GM18526 (cell line): ENCODE data around the gene TSFM.

Source experiments
- POLR2A ChIP-seq: IDR thresholded peaks from 3 replicates; pipeline ENCODE4 v1.6.1; 2011; ENCODE audit not compliant: insufficient read length; ENCODE audit errors: extremely low read depth

The TSFM gene

GRCh38 chr12:57838594-57839302, 56.2 kb downstream of the TSFM start:
- TF ChIP-seq POLR2A: no peak

DNA sequence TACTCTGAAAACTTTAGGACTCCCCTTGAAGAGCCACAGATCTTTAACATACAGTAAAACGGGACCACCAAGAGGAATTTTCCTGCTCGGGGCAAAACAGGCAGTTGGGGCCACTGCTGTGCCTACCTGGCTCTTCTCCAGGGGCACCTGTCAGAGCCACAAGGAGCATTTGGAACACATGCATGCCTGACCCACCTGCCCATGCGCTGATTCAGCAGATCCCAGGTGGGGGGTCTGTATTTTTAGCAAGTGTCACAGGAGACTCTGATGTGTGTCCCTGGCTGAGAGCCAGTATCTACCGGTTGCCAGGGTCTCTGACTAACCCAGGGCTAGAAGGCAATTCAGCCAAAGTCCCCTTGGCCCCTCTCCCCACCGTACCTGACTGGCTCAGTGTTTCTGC, 57.4 kb downstream of the TSFM start:
- no peak for TF ChIP-seq POLR2A

DNA sequence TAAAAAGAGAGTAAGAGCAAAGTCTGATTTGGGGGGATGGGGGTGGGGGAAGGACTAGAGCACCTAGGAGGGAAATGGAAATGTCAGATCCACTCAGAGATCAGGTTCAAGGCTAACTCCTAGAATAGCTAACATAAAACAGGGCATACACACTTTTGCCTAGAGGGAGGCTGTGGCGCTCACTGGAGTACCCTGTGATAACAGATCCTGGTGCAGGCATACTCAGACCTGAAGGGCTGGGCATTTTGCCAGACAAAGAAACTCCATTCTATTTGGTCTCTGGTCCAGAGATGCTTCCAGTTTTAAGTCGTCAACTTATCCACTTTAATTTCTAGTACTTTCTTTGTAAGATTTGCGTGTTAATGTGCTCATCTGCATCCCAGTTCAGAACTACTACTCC, 58.1 kb downstream of the TSFM start:
- no peak for TF ChIP-seq POLR2A

DNA sequence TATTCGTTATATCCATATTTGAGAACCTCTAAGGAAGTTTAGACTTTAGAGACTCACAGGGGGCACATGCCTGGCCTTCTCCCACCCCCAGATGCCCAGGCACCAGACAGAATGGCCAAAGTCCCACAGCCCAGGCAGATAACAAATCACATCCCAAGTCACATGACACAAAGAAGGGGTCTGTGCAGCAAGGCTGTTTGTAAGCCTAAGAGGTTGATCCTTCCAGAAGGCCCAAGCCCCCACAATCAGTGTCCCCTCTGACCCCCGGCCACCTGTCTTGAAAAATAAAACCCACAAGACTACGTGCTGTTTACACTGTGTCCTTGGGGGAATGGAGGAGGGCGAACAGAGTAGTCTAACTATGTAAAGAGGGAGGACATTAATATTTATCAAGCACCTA, 58.9 kb downstream of the TSFM start:
- no peak for TF ChIP-seq POLR2A

- no peak for TF ChIP-seq POLR2A
Measured at GRCh38 chr12:57842342-57843294, 60.0 kb downstream of the TSFM start.

- TF ChIP-seq POLR2A: no peak
Measured at GRCh38 chr12:57844709-57845477, 62.3 kb downstream of the TSFM start.

DNA sequence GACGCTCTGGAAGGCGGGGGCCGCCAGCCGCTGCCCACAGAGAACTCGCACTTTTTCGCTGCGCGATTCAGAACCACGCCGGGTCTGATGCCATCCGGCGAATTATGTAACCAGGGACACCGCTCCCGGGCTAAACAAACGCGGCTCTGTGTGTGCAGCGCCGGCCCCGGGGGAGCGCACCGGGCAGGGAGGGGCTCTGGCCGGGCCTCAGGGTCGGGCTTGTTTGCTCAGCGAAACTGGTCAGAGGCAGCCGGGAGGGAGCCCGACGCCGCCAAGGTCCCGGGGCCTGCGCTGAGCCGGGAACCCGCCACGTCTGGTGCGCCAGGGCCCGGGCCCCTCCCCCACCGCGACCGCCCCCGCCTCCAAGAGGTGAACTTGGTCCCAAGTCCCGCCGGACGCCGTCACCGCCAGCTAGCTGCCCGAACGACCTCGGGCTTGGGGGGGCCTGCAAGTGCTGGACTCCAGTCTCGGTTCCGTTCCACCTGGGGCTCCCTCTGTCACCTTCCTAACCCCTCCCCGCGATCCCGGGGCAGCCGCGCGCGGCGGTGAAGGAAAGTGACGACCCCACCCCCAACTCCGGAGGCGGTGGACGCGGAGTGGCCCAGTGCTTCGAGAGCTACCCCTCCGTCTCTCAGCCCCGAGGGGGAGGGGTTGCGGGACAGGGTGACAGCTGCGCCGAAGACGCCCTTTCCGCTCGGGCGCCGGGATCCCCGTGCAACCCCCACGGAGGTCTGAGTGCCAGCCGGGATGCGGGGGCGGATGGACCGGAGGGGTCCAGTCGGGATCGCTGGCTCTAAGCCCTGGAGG, 63.1 kb downstream of the TSFM start:
- TF ChIP-seq POLR2A: peak; percentile 43

DNA sequence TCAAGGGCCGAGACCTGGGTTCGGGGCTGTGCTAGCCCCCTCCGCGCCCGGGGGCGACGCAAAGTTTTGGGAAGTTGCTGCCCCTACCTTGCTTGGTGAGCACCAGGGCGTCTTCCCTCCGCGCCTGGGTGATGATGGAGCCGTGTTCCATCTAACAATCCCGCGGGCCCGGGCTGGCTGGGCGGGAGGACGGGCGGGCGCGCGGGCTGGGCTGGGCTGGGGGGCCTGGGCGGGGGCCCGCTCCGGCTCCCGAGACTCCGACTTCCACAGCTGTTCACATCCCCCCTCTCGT, 63.6 kb downstream of the TSFM start:
- TF ChIP-seq POLR2A: no peak

- TF ChIP-seq POLR2A: no peak
Measured at GRCh38 chr12:57846577-57847319, 64.2 kb downstream of the TSFM start, which contains the start of gene CTDSP2. TSS of gene CTDSP2 (minus strand) at chr12:57846729. CDS start at chr12:57846435, 294 bp downstream.
